Pancreas (tissue), 10 donors: ENCODE results near the gene KDM4B. TPM values are rescaled to one million over a fixed set of nuclear protein-coding genes. Genes with fewer than 3 reads are reported as not detected.
A peak's percentile ranks its signal among the peaks of the same experiment; 100 is the strongest.

Source experiments
- ATAC-seq, 4 donors: fragments of 200-7000 bp; cut with Tn5 transposase; one replicate each; pipeline versions ENCODE4 v1.8.0 to v1.9.1; 2020; ENCODE audit warnings: mild to moderate bottlenecking in 4 of 4, moderate library complexity in 4 of 4
- DNase-seq, 6 donors: peaks; one replicate each; pipeline ENCODE4 v3.0.0-alpha.2; 2020
- FAIRE-seq: peaks from 2 replicates; lab custom pipeline; 2012; peaks lifted over from hg19 to GRCh38; lab: Jason Lieb, UNC
- H3K27ac ChIP-seq, 4 donors: fragments of 200-600 bp; sonication (generic); 1 replicate in 3 of 4; 2 replicates in 1 of 4; pipeline versions ENCODE4 v1.5.0 to v1.8.0; 2020
- H3K27me3 ChIP-seq, 4 donors: fragments of 200-600 bp; one replicate each; pipeline ENCODE4 v1.8.0; 2021
- H3K36me3 ChIP-seq, 3 donors: fragments of 200-600 bp; sonication (generic) in 1 of 3; one replicate each; pipeline versions ENCODE4 v1.5.0 to v1.8.0; 2020 to 2021
- H3K4me1 ChIP-seq, 3 donors: fragments of 200-600 bp; one replicate each; pipeline ENCODE4 v1.8.0; 2021
- H3K4me3 ChIP-seq, 4 donors: fragments of 200-600 bp; sonication (generic) in 2 of 4; one replicate each; pipeline versions ENCODE4 v1.5.0 to v1.8.0; 2020 to 2021
- H3K9me3 ChIP-seq, 4 donors: fragments of 200-600 bp; one replicate each; pipeline ENCODE4 v1.8.0; 2021
- CTCF ChIP-seq, 4 donors: fragments of 200-600 bp; sonication (generic) in 3 of 4; IDR thresholded peaks; one replicate each; pipeline versions ENCODE4 v1.5.0 to v1.8.0; 2021; ENCODE audit warnings: antibody characterized with exemption in 4 of 4
- WGBS, 2 donors: extraction: QIAGEN DNeasy Blood & Tissue Kit; methylation state at CpG; one replicate each; pipeline ENCODE4 v1.1.7; 2013; 5-methylcytosine and 5-hydroxymethylcytosine counted together
- intact Hi-C, 3 donors: fragments of 100-400 bp; cut with DNase I; formaldehyde crosslinking; loops; one replicate each; pipeline versions ENCODE4 v1.11.1 to v1.14.2; 2022
- polyA plus RNA-seq, 2 donors: library from polyadenylated mRNA; stranded (reverse); fragments of 200-250 nt; gene quantifications; one replicate each; pipeline ENCODE4 v1.2.3, GENCODE V29; 2013
- total RNA-seq, 6 donors: library from RNA; stranded (reverse); fragmentation: NEBNext Ultra II Directional in 4 of 6; extraction: Animal tissue kit (Norgen Biotek cat#: 25700) in 4 of 6; gene quantifications; one replicate each; pipeline versions ENCODE4 v1.2.1 to v1.2.4, GENCODE V29; 2021 to 2023
- donor health status: healthy with polysubstance abuse.
- donor health status: DM: no; HTN: no; CAD: no; lungs with moderate emphysema.
- donor health status: DM: no; HTN: no; CAD: no.
- donor health status: control.
- donor health status: control.
- donor health status: Bipolar disorder and iron deficiency.
- donor health status: DM: yes; HTN: yes; CAD: no.
- donor health status: DM: no; HTN: no; CAD: no.
- donor health status: DM: no; HTN: no; CAD: no.
- donor health status: DM: yes; HTN: yes; CAD: no.

KDM4B gene
- total and polyA plus RNA-seq, 8 donors = 13.8 to 24.0 (median 18.5) TPM

- H3K9me3 ChIP-seq = no peaks in the 10 kb centered on the region
- no peak overlapping the region for H3K4me3 ChIP-seq
- peak; percentile 88 to 97 (median 96) for ATAC-seq
- FAIRE-seq = no peak
- no peak for TF ChIP-seq CTCF (IDR thresholded peaks at IDR 0.05)
- peaks cover 0 to 6% (median 0%) of the 10 kb centered on the region in 3 donors for H3K4me1 ChIP-seq
- H3K36me3 ChIP-seq = no peaks in the 10 kb centered on the region
- DNase-seq = peak in 4 of 6 donors; percentile 57 to 82 (median 60)
- 24 to 37% methylated on average over 2 of the region's 2 CpGs for WGBS, 2 donors
- H3K27me3 ChIP-seq = no peaks in the 10 kb centered on the region
- intact Hi-C loops = no loop called here
- peak overlapping the region in 2 of 4 donors; percentile 15 to 47 for H3K27ac ChIP-seq
Observed at GRCh38 chr19:5165697-5166019, 196.7 kb downstream of the KDM4B start.

GRCh38 chr19:5166262-5166661 is 197.3 kb downstream of the KDM4B start:
- H3K4me1 ChIP-seq = peaks cover 0 to 6% (median 0%) of the 10 kb centered on the region in 3 donors
- no peak for TF ChIP-seq CTCF (IDR thresholded peaks at IDR 0.05)
- ATAC-seq (peak; percentile 38 to 76 (median 61)), DNase-seq (no peak), FAIRE-seq (no peak)
- no peak overlapping the region for H3K4me3 ChIP-seq
- H3K27me3 ChIP-seq = no peaks in the 10 kb centered on the region
- H3K27ac ChIP-seq = peak overlapping the region in 2 of 4 donors; percentile 15 to 47
- no peaks in the 10 kb centered on the region for H3K9me3 ChIP-seq
- no peaks in the 10 kb centered on the region for H3K36me3 ChIP-seq
- intact Hi-C loops = no loop called here

- peak in 1 of 6 donors; percentile 59 for DNase-seq
Observed at GRCh38 chr19:5170329-5170745, 201.4 kb downstream of the KDM4B start.

GRCh38 chr19:5171711-5172110 is 202.8 kb downstream of the KDM4B start:
- FAIRE-seq (no peak), DNase-seq (no peak), ATAC-seq (peak in 2 of 4 donors; percentile 20 to 43)
- intact Hi-C loops = no loop called here
- 54 to 56% methylated on average over 9 of the region's 9 CpGs for WGBS, 2 donors
- H3K27me3 ChIP-seq = no peaks in the 10 kb centered on the region
- H3K27ac ChIP-seq = no peak overlapping the region
- no peaks in the 10 kb centered on the region for H3K4me1 ChIP-seq
- no peaks in the 10 kb centered on the region for H3K9me3 ChIP-seq
- no peaks in the 10 kb centered on the region for H3K36me3 ChIP-seq
- no peak for TF ChIP-seq CTCF (IDR thresholded peaks at IDR 0.05)
- no peak overlapping the region for H3K4me3 ChIP-seq

More at GRCh38 chr19:5170329-5170745, 201.4 kb downstream of the KDM4B start:
- Histone ChIP-seq H3K27ac (no peak overlapping the region), H3K27me3 (no peaks in the 10 kb centered on the region), H3K9me3 (no peaks in the 10 kb centered on the region), H3K36me3 (no peaks in the 10 kb centered on the region), H3K4me1 (peaks cover 0 to 6% (median 0%) of the 10 kb centered on the region in 3 donors), H3K4me3 (no peak overlapping the region)
- ATAC-seq (no peak), FAIRE-seq (no peak)
- intact Hi-C loops = no loop called here
- peak; percentile 12 to 30 (median 22) for TF ChIP-seq CTCF (IDR thresholded peaks at IDR 0.05)
- 70 to 72% methylated on average over 4 of the region's 4 CpGs for WGBS, 2 donors

- Histone ChIP-seq H3K4me3 (no peak overlapping the region), H3K27me3 (no peaks in the 10 kb centered on the region), H3K36me3 (no peaks in the 10 kb centered on the region), H3K27ac (no peak overlapping the region), H3K4me1 (no peaks in the 10 kb centered on the region), H3K9me3 (no peaks in the 10 kb centered on the region)
- intact Hi-C loops = no loop called here
- DNase-seq = no peak
- 87 to 88% methylated on average over 8 of the region's 8 CpGs for WGBS, 2 donors
- peak in 2 of 4 donors; percentile 60 to 65 for ATAC-seq
- TF ChIP-seq CTCF (IDR thresholded peaks at IDR 0.05) = no peak
- FAIRE-seq = no peak
Observed at GRCh38 chr19:5172859-5173630, 204.1 kb downstream of the KDM4B start.
